ENCODE measurements around the gene ACLY. TPM values are rescaled to one million over a fixed set of nuclear protein-coding genes. Genes with fewer than 3 reads are reported as not detected.
"Not testable (repeated sequence)": the region's sequence is repeated elsewhere in the genome, so short reads cannot be mapped to it uniquely, and the experiment has no call there.

Gene ACLY
- total RNA-seq, 1 donor = 273 TPM

DNA sequence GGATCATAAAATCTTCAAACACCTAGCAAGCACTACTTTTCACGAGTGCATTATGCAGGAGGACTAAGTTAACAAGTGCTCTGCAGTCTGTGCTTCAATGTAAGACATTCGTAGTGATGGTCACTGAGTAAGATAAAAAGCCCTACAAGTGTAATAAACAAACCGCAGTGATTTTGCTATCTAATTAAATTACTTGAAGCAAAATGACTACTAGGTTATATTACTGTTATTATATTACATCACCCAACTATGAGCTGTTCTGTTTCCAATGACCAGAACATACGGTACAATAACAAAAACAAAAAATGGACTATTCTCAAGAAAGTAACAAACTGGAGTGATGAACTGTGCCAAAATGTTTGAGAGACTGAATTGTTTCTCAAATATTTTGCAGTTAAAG is 70.0 kb downstream of the ACLY start:
- Histone ChIP-seq H3K4me1 (ENCODE audit: insufficient read depth, low read length) (peaks cover 9% of the 10 kb centered on the region), H3K27ac (ENCODE audit: low read depth, low read length) (no peak overlapping the region), H3K4me3 (ENCODE audit: insufficient read depth, low read length) (no peak overlapping the region), H3K4me2 (ENCODE audit: insufficient read depth, low read length) (no peak overlapping the region), H3K79me2 (ENCODE audit: insufficient read depth, low read length) (peaks cover 37% of the 10 kb centered on the region), H3K27me3 (ENCODE audit: insufficient read depth, low read length) (no peaks in the 10 kb centered on the region), H2AFZ (ENCODE audit: low read length) (no peak overlapping the region), H3K9me3 (ENCODE audit: low read depth, low read length) (no peaks in the 10 kb centered on the region), H4K20me1 (ENCODE audit: insufficient read depth, low read length) (peaks cover 21% of the 10 kb centered on the region), H3K36me3 (ENCODE audit: insufficient read depth, low read length) (peaks cover 5% of the 10 kb centered on the region)
- DNase-seq (ENCODE audit: insufficient read length, low spot score, missing footprints) = no peak
- TF ChIP-seq, protein P1, sequence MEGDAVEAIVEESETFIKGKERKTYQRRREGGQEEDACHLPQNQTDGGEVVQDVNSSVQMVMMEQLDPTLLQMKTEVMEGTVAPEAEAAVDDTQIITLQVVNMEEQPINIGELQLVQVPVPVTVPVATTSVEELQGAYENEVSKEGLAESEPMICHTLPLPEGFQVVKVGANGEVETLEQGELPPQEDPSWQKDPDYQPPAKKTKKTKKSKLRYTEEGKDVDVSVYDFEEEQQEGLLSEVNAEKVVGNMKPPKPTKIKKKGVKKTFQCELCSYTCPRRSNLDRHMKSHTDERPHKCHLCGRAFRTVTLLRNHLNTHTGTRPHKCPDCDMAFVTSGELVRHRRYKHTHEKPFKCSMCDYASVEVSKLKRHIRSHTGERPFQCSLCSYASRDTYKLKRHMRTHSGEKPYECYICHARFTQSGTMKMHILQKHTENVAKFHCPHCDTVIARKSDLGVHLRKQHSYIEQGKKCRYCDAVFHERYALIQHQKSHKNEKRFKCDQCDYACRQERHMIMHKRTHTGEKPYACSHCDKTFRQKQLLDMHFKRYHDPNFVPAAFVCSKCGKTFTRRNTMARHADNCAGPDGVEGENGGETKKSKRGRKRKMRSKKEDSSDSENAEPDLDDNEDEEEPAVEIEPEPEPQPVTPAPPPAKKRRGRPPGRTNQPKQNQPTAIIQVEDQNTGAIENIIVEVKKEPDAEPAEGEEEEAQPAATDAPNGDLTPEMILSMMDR (IDR thresholded peaks at IDR 0.05; ENCODE audit: extremely low read depth, low read depth, low read length) = no peak

DNA sequence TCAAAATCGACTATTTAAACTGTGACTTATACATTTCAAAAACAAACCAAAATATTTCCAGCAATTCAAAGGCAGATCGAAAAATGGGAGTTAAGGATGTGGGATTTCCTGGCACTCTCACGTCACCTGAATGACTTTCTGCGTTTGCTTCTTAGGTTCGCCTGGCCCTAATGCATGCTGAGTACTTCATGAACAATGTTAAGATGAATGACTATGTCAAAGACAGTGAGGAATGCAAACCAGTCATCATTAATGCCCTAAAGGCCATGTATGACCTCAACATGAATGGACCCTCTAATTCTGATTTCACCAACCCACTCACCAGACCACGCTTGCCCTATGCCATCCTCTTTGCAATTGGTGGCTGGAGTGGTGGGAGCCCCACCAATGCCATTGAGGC is 73.8 kb downstream of the ACLY start:
- no peak for DNase-seq (ENCODE audit: insufficient read length, low spot score, missing footprints)
- Histone ChIP-seq H3K9me3 (ENCODE audit: low read depth, low read length) (no peaks in the 10 kb centered on the region), H3K36me3 (ENCODE audit: insufficient read depth, low read length) (no peaks in the 10 kb centered on the region), H3K4me3 (ENCODE audit: insufficient read depth, low read length) (no peak overlapping the region), H4K20me1 (ENCODE audit: insufficient read depth, low read length) (peaks cover 13% of the 10 kb centered on the region), H3K27ac (ENCODE audit: low read depth, low read length) (no peak overlapping the region), H3K4me1 (ENCODE audit: insufficient read depth, low read length) (peaks cover 9% of the 10 kb centered on the region), H2AFZ (ENCODE audit: low read length) (no peak overlapping the region), H3K27me3 (ENCODE audit: insufficient read depth, low read length) (no peaks in the 10 kb centered on the region), H3K79me2 (ENCODE audit: insufficient read depth, low read length) (peaks cover 4% of the 10 kb centered on the region), H3K4me2 (ENCODE audit: insufficient read depth, low read length) (no peak overlapping the region)
- TF ChIP-seq, protein P1 (IDR thresholded peaks at IDR 0.05; ENCODE audit: extremely low read depth, low read depth, low read length) = no peak

GRCh38 chr17:41840781-41841180 is 78.0 kb downstream of the ACLY start:
- not testable (repeated sequence) for DNase-seq (ENCODE audit: insufficient read length, low spot score, missing footprints); H3K4me1 ChIP-seq (ENCODE audit: insufficient read depth, low read length); H3K36me3 ChIP-seq (ENCODE audit: insufficient read depth, low read length); H2AFZ ChIP-seq (ENCODE audit: low read length); H4K20me1 ChIP-seq (ENCODE audit: insufficient read depth, low read length); H3K4me3 ChIP-seq (ENCODE audit: insufficient read depth, low read length); H3K9me3 ChIP-seq (ENCODE audit: low read depth, low read length); H3K27me3 ChIP-seq (ENCODE audit: insufficient read depth, low read length); H3K27ac ChIP-seq (ENCODE audit: low read depth, low read length); H3K79me2 ChIP-seq (ENCODE audit: insufficient read depth, low read length); H3K4me2 ChIP-seq (ENCODE audit: insufficient read depth, low read length)

DNA sequence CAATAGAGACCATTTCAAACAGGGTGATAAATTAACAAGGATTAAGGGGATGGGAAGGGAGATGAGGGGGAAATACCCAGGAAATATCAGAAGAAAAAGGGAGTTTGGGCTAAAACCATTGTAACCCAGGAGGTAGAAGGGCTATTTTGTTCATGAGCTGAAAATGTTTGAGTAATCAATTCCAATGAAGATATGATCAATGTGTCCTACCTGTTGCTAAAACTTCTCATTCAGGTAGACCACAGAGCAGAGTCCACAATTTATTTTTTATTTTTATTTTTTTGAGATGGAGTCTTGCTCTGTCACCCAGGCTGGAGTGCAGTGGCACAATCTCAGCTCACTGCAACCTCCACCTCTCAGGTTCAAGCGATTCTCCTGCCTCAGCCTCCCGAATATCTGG is 79.3 kb downstream of the ACLY start:
- H3K27ac ChIP-seq (ENCODE audit: low read depth, low read length); H4K20me1 ChIP-seq (ENCODE audit: insufficient read depth, low read length); H3K27me3 ChIP-seq (ENCODE audit: insufficient read depth, low read length); H3K9me3 ChIP-seq (ENCODE audit: low read depth, low read length); DNase-seq (ENCODE audit: insufficient read length, low spot score, missing footprints); H3K4me3 ChIP-seq (ENCODE audit: insufficient read depth, low read length); H3K36me3 ChIP-seq (ENCODE audit: insufficient read depth, low read length); H3K4me2 ChIP-seq (ENCODE audit: insufficient read depth, low read length); H3K79me2 ChIP-seq (ENCODE audit: insufficient read depth, low read length); H2AFZ ChIP-seq (ENCODE audit: low read length): not testable (repeated sequence)
- peaks cover 11% of the 10 kb centered on the region for H3K4me1 ChIP-seq (ENCODE audit: insufficient read depth, low read length)

- Histone ChIP-seq H3K9me3 (ENCODE audit: low read depth, low read length) (no peaks in the 10 kb centered on the region), H3K27me3 (ENCODE audit: insufficient read depth, low read length) (no peaks in the 10 kb centered on the region), H2AFZ (ENCODE audit: low read length) (peak within 1 kb of the TSS; percentile 73), H3K4me3 (ENCODE audit: insufficient read depth, low read length) (peak within 1 kb of the TSS; percentile 90), H3K4me2 (ENCODE audit: insufficient read depth, low read length) (peak within 1 kb of the TSS; percentile 79), H4K20me1 (ENCODE audit: insufficient read depth, low read length) (no peaks in the 10 kb centered on the region), H3K36me3 (ENCODE audit: insufficient read depth, low read length) (peaks cover 7% of the 10 kb centered on the region), H3K27ac (ENCODE audit: low read depth, low read length) (no peak within 1 kb of the TSS), H3K4me1 (ENCODE audit: insufficient read depth, low read length) (peaks cover 11% of the 10 kb centered on the region), H3K79me2 (ENCODE audit: insufficient read depth, low read length) (peaks cover 7% of the 10 kb centered on the region)
- TF ChIP-seq, protein P1 (IDR thresholded peaks at IDR 0.05; ENCODE audit: extremely low read depth, low read depth, low read length) = no peak
- DNase-seq (ENCODE audit: insufficient read length, low spot score, missing footprints) = no peak
These were observed 80.8 kb downstream of the ACLY start, which contains the start of gene KLHL10 for GRCh38 chr17:41837761-41838538. Gene KLHL10, plus strand, starts transcription at chr17:41837825. Its CDS starts 108 bp downstream, at chr17:41837933.
